T-helper 2 cell treated with Interferon-gamma antibody and Interleukin-4, amounts not matched to agents 5 μg/mL and 100 μg/mL, for 36 hours (primary cell): Measurements from ENCODE around the gene RPTN.
A peak's percentile ranks its signal among the peaks of the same experiment; 100 is the strongest.

Source experiments
- DNase-seq: peaks from one replicate; pipeline ENCODE4 v3.0.0; 2021; ENCODE audit warnings: low spot score
- H3K27ac Mint-ChIP-seq: one replicate; pipeline ENCODE4 v1.8.0; 2021; ENCODE audit warnings: mild to moderate bottlenecking, mixed read lengths
- H3K27me3 Mint-ChIP-seq: one replicate; pipeline ENCODE4 v1.8.0; 2021; ENCODE audit warnings: low read depth, mixed read lengths
- H3K36me3 Mint-ChIP-seq: one replicate; pipeline ENCODE4 v1.8.0; 2021; ENCODE audit warnings: low read depth, mixed read lengths
- H3K4me1 Mint-ChIP-seq: one replicate; pipeline ENCODE4 v1.8.0; 2021; ENCODE audit warnings: low read depth, mixed read lengths
- H3K4me3 Mint-ChIP-seq: one replicate; pipeline ENCODE4 v1.8.0; 2022; ENCODE audit warnings: mild to moderate bottlenecking, moderate library complexity, mixed read lengths
- H3K9me3 Mint-ChIP-seq: one replicate; pipeline ENCODE4 v1.8.0; 2021; ENCODE audit warnings: mixed read lengths

RPTN gene

DNA sequence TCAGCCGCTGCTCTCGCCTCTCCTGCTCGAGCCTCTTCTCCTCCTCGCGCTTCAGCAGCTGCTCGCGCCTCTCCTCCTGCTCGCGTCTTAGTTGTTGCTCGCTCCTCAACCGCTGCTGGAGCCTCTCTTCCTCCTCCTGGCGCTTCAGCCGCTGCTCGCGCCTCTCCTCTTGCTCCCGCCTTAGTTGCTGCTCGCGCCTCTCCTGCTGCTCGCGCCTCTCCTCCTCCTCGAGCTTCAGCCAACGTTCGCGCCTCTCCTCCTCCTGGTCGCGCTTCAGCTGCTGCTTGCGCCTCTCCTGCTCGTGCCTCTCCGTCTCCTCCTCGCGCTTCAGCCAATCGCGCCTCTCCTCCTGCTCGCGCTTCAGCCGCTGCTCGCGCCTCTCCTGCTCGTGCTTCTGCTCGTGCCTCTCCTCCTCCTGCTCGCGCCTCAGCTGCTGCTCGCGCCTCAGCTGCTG is 47.5 kb downstream of the RPTN start:
- H3K27ac Mint-ChIP-seq: no peak overlapping the region
- H3K9me3 Mint-ChIP-seq: no peaks in the 10 kb centered on the region
- peaks cover 6% of the 10 kb centered on the region for H3K36me3 Mint-ChIP-seq
- H3K4me3 Mint-ChIP-seq: no peak overlapping the region
- no peak for DNase-seq
- H3K4me1 Mint-ChIP-seq: peaks cover 7% of the 10 kb centered on the region
- peaks cover 9% of the 10 kb centered on the region for H3K27me3 Mint-ChIP-seq

DNA sequence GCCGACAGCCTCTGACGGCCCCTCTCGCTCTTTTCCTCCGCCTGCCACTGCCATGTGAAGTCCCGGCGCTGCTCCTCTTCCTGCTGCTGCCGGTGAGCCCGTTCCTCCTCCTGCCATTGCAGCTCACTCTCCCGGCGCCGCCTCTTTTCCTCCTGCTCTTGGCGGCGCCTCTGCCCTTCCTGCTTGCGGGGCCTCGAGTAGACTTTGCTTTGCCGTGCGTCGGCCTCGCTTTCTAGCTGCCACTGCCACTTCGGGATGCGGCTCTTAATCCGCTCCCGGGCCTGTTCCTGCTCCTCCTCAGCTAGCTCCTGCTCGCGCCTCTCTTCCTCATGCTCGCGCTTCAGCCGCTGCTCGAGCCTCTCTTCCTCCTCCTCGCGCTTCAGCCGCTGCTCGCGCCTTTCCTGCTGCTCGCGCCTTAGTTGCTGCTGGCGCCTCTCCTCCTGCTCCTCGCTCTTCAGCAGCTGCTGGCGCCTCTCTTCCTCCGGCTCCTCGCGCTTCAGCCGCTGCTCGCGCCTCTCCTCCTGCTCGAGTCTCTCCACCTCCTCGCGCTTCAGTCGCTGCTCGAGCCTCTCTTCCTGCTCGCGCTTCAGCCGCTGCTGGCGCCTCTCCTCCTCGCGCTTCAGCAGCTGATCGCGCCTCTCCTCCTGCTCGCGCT is 48.0 kb downstream of the RPTN start:
- H3K27me3 Mint-ChIP-seq: peaks cover 3% of the 10 kb centered on the region
- no peak overlapping the region for H3K4me3 Mint-ChIP-seq
- DNase-seq: peak; percentile 23
- H3K9me3 Mint-ChIP-seq: no peaks in the 10 kb centered on the region
- H3K27ac Mint-ChIP-seq: no peak overlapping the region
- H3K4me1 Mint-ChIP-seq: peaks cover 7% of the 10 kb centered on the region
- peaks cover 6% of the 10 kb centered on the region for H3K36me3 Mint-ChIP-seq

DNA sequence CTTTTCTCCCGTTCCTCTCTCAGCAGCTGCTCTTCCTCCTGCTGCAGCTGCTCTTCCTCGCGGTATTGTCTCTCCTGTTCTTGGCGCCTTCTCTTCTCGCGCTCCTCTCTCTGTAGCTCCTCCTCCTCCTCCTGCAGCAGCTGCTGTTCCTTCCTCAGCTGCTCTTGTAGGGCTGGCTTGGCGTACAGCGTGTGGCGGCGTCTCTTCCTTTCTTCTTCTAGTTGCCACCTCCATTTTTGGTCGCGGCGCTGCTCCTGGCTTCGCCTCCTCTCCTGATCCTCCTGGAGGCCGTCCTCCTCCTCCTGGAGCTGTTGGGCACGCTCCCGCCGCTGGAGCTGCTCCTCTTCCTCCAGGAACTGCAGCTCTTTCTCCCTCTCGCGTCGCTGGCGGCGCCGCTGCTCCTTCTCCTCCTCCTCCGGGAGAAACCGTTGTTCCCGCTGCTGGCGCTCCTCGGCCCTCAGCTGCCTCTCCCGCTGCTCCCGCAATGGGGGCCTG is 48.6 kb downstream of the RPTN start:
- Mint-ChIP-seq H3K27ac (no peak overlapping the region), H3K36me3 (peaks cover 6% of the 10 kb centered on the region), H3K27me3 (peaks cover under 1% of the 10 kb centered on the region), H3K9me3 (no peaks in the 10 kb centered on the region), H3K4me3 (no peak overlapping the region), H3K4me1 (peaks cover 7% of the 10 kb centered on the region)
- peak; percentile 16 for DNase-seq

DNA sequence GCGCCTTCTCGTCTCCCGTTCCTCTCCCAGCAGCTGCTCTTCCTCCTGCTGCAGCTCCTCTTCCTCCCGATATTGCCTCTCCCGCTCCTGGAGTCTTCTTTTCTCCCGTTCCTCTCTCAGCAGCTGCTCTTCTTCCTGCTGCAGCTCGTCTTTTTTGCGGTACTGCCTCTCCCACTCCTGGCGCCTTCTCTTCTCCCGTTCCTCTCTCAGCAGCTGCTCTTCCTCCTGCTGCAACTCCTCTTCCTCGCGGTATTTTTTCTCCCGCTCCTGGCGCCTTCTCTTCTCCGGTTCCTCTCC is 49.1 kb downstream of the RPTN start:
- H3K27ac Mint-ChIP-seq: no peak overlapping the region
- no peak for DNase-seq
- H3K9me3 Mint-ChIP-seq: no peaks in the 10 kb centered on the region
- H3K36me3 Mint-ChIP-seq: peaks cover 6% of the 10 kb centered on the region
- peaks cover 5% of the 10 kb centered on the region for H3K27me3 Mint-ChIP-seq
- H3K4me3 Mint-ChIP-seq: no peak overlapping the region
- peaks cover 7% of the 10 kb centered on the region for H3K4me1 Mint-ChIP-seq

DNA sequence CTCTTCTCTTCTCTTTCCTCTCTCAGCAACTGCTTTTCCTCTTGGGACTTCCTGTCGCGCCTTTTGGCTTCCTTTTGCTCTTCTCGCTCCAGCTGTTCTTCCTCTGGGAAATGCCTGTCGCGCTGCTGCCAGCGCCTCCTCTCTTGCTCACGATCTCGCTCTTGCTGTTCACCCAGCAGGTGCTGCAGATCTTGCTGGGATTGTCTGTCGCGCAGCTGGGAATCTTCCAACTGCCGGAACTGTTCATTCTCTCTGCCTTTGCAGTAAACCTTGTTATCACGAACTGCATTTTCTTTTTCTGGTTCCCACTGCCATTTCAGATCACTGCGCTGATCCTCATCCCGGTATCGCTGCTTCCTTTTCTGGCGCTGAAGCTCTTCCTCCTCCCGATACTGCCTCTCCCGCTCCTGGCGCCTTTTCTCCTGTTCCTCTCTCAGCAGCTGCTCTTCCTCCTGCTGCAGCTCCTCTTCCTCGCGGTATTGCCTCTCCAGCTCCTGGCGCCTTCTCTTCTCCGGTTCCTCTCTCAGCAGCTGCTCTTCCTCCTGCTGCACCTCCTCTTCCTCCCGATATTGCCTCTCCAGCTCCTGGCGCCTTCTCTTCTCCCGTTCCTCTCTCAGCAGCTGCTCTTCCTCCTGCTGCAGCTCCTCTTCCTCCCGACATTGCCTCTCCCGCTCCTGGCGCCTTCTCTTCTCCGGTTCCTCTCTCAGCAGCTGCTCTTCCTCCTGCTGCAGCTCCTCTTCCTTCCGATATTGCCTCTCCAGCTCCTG is 49.6 kb downstream of the RPTN start:
- Mint-ChIP-seq H3K4me3 (no peak overlapping the region), H3K27me3 (peaks cover 9% of the 10 kb centered on the region), H3K27ac (no peak overlapping the region), H3K4me1 (peaks cover 7% of the 10 kb centered on the region), H3K36me3 (peaks cover 6% of the 10 kb centered on the region), H3K9me3 (no peaks in the 10 kb centered on the region)
- no peak for DNase-seq

DNA sequence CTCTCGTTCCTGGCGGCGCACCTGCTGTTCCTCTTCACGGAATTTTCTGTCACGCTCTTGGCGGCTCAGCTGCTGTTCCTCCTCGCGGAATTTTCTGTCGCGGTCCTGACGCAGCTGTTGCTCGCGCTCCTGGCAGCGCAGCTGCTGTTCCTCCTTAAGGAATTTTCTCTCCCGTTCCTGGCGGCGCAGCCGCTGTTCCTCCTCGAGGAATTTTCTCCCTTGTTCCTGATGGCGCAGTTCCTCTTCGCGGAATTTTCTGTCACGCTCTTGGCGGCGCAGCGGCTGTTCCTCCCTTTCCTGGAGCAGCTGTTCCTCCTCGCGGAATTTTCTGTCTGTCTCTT is 50.2 kb downstream of the RPTN start:
- Mint-ChIP-seq H3K4me3 (no peak overlapping the region), H3K27me3 (peaks cover 14% of the 10 kb centered on the region), H3K36me3 (peaks cover 6% of the 10 kb centered on the region), H3K4me1 (peaks cover 7% of the 10 kb centered on the region), H3K27ac (no peak overlapping the region), H3K9me3 (no peaks in the 10 kb centered on the region)
- DNase-seq: no peak

DNA sequence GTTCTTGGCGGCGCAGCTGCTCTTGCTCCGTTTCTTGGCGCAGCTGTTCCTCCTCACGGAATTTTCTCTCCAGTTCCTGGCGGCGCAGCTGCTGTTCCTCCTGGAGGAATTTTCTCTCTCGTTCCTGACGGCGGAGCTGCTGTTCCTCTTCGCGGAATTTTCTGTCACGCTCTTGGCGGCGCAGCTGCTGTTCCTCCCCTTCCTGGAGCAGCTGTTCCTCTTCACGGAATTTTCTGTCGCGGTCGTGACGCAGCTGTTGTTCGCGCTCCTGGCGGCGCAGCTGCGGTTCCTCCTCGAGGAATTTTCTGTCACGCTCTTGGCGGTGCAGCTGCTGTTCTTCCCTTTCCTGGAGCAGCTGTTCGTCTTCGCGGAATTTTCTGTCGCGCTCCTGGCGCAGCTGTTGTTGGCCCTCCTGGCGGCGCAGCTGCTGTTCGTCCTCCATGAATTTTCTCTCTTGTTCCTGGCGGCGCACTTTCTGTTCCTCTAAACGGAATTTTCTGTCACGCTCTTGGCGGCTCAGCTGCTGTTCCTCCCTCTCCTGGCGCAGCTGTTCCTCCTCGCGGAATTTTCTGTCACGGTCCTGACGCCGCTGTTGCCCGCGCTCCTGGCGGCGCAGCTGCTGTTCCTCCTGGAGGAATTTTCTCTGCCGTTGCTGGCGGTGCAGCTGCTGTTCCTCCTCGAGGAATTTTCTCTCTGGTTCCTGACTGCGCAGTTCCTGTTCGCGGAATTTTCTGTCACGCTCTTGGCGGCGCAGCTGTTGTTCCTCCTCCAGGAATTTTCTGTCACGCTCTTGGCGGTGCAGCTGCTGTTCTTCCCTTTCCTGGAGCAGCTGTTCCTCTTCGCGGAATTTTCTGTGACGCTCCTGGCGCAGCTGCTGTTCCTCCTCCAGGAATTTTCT is 50.8 kb downstream of the RPTN start:
- peaks cover 6% of the 10 kb centered on the region for H3K36me3 Mint-ChIP-seq
- peaks cover 7% of the 10 kb centered on the region for H3K4me1 Mint-ChIP-seq
- peak overlapping the region; percentile 50 for H3K27ac Mint-ChIP-seq
- no peak for DNase-seq
- H3K9me3 Mint-ChIP-seq: no peaks in the 10 kb centered on the region
- no peak overlapping the region for H3K4me3 Mint-ChIP-seq
- peaks cover 20% of the 10 kb centered on the region for H3K27me3 Mint-ChIP-seq

DNA sequence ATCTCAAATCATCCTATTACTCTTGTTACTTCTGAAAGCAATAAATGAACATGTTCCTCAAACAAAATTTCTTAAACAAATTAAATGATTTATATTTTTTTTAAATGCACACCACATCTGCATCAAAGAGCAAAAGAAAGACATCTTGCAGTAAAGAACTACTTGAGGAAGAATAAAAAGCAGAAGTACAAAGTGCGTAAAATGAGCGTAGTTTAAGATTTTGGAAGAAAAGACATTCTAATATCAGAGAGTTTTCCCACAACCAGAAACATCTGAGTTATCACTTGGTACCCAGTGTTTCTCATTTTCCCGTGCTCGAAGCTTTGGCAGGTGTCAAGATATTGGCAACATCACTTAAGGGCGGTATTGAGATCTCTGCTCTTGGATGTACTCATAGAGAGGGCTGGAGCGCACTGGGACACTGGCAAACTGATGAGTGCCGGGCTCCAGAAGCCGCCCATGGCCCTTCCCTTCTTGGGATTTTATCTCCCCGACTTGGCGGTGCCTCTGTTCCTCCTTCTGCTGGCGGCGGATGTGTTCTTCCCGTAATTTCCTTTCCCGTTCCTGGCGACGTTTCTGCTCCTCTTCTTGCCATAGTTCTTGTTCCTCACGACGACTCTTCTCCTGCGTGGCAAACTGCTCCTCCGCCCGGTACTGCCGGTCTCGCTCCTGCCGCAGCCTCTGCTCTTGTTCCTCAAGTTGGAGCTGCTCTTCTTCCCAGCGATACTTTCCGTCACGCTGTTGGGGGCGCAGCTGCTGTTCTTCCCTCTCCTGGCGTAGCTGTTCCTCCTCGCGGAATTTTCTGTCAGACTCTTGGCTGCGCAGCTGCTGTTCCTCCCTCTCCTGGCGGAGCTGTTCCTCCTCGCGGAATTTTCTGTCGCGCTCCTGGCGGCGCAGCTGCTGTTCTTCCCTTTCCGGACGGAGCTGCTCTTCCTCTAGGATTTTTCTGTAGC is 51.7 kb downstream of the RPTN start:
- no peaks in the 10 kb centered on the region for H3K9me3 Mint-ChIP-seq
- peaks cover 6% of the 10 kb centered on the region for H3K36me3 Mint-ChIP-seq
- DNase-seq: no peak
- peaks cover 7% of the 10 kb centered on the region for H3K4me1 Mint-ChIP-seq
- H3K4me3 Mint-ChIP-seq: no peak overlapping the region
- H3K27ac Mint-ChIP-seq: peak overlapping the region; percentile 16
- H3K27me3 Mint-ChIP-seq: peaks cover 26% of the 10 kb centered on the region

DNA sequence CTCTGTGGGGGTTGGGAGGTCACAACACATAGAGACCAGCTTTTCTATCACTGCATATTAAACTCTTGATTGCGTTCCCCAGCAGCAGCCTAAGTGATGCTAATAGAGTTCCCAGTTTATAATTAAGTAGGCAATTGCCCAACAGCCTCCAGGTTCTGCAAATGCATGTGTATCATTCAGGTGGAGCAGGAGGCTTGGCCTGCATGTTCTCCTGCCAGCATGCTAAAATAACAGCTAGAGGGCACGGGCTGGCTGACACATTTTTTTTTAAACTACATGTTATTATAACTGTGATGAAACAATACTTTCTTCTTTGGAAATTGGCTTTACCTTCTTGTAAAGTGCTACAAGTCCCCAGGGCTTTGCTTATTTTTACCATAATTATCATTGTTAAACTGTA is 54.2 kb downstream of the RPTN start:
- no peaks in the 10 kb centered on the region for H3K9me3 Mint-ChIP-seq
- peaks cover 6% of the 10 kb centered on the region for H3K36me3 Mint-ChIP-seq

More for the DNA sequence above, 54.2 kb downstream of the RPTN start:
- Mint-ChIP-seq H3K27ac (no peak overlapping the region), H3K27me3 (peaks cover 39% of the 10 kb centered on the region), H3K4me3 (no peak overlapping the region), H3K4me1 (peaks cover 7% of the 10 kb centered on the region)
- no peak for DNase-seq
